GM13977 (cell line): Measurements from ENCODE around the gene GTF3A.

ENCODE experiments used
- DNase-seq: peaks from one replicate; pipeline ENCODE4 v3.0.0; 2012; ENCODE audit warnings: low spot score
- CTCF ChIP-seq: IDR thresholded peaks from 2 replicates; pipeline ENCODE4 v1.5.1; 2012; ENCODE audit warnings: mild to moderate bottlenecking, control low read depth; ENCODE audit not compliant: insufficient read depth; ENCODE audit errors: extremely low read depth, missing control alignments
- in situ Hi-C: fragments of 300-500 bp; cut with MboI; formaldehyde crosslinking; loops from one replicate; pipeline ENCODE4 v1.12.0; 2022; ENCODE audit warnings: low sequenced_read_pairs, low pct_unique_long_range_greater_than_20kb, mixed read lengths, inconsistent platforms; ENCODE audit not compliant: unreplicated experiment

The GTF3A gene

DNA sequence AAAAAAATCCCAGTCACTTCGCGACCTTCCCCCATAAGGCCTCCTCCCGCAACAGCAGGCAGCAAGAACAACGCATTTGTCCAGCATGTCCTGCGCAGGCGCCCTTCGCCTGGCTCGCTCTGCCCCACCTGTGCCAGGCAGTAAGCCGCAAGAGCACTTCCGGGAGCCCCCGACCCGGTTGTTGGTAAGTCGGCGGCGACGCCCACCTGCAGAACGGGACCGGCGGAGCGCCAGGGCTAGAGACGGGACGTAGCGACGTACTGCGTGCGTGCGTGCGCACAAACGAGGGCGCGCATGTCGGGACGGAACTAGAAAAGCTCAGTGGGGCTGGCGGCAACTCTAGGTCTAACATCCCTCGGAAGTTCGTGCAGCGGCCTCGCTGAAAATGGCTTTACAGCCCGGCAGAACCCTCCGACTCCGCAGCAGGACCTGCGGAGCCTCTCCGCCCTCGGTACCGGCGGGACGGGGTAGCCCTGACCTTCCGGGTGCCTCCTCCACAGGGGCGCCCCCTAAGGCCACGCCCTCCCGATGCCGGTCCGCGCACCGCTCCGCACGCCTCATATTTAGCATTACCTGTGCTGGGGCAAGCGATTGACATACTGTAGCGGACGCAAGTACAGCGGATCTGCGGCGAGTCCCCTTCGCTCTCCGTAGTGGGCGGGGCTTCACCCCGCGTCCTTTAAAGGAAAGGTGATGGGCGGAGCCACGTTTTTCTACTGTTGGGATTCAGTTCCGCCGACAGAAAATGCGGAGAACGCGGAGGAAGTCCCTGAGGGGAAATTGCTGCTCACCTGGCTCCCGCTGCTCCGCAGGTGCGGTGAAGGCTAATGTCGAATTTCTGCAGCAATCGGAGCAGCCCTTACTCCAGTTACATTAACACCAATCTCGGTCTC, 25.8 kb downstream of the GTF3A start, which contains the start of gene MTIF3:
Gene MTIF3, minus strand, starts transcription at position 629 of the 893 bp plus-strand sequence. CDS start 10,116 bp downstream, outside the sequence.
- TF ChIP-seq CTCF = no peak
- peak; percentile 93 for DNase-seq
- in situ Hi-C loops = no loop called here

DNA sequence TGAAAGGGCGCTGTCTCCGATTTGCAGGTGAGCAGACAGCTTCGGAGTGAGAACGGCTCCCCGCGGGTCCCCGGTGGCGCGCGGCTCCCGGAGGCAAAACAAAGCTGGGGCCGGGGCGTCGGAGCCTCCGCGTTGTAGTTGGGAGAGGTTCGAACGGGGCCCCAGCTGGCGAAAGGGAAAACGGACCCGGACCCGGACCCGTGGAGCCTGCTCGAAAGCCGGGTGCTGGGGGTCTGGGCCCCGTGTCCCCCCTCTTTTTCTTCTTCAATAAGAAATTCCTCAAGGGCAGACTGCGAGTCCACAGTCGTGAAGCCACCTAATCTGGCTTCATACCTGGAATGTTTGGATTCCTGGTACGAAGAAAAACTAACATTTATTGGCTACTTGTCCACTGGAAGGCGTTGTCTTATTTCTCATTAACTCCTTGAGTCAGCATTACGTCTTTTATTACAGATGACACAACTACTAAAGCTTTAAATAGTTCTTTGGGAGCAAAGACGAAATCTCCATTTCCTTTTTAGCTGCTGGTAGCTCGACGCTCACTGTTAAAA, 26.6 kb downstream of the GTF3A start:
- in situ Hi-C loops = no loop called here
- DNase-seq = peak; percentile 36
- TF ChIP-seq CTCF = no peak

DNA sequence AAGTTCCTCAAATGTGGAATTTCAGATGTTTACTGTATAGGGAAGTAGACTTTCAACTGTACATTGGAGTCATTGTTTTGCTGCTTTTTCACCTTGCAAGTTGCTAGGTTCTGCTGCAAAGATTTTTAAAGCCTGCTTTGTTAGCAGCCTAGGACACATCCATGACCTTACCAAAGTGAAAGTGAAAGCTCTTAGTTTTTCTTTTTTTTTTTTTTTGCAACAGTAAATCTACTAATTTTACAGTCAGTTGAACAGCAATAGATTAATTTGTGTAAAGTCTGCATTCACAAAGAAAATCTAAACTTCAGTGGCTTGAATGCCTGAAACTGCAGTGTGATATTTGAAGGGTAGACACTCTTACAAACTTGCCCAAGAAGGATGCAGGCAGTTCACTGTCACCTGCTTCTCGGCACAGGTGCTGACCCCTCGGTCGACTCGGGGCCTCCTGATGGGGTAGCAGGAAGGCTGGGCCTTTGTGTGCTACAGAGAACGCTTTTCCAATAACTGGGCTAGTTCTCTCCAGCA, 31.0 kb downstream of the GTF3A start:
- peak; percentile 45 for DNase-seq
- in situ Hi-C loops = no loop called here

DNA sequence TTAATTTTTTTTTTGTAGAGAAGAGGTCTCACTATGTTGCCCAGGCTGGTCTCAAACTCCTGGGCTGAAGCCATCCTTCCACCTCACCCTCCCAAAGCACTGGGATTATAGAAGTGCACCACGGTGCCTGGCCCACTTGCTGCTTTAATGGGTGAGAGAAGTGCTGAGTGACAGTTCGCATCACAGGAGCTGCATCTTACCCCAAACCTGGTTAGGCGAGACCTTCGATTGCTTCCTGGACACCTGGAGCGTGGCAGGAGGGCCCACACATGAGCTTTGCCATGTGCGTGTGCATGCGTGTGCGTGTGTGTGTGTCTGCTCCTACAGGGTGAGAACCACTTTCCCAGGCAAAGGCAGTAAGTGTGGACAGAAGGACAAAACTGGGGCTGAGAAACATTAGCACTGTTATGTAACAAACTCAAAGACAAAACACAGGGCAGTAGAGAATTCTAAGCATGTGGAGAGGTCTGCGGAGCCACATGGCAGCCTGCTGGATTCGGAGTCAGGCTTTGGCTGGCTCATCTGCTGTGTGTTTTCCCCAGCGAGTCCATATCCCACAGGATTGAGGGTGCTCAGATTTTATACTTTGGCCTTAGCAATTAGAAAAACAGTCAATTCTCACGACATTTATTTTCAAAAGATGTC, 37.6 kb downstream of the GTF3A start:
- TF ChIP-seq CTCF = no peak
- in situ Hi-C loops = no loop called here
- no peak for DNase-seq

More for the DNA sequence above, 31.0 kb downstream of the GTF3A start:
- TF ChIP-seq CTCF = no peak

DNA sequence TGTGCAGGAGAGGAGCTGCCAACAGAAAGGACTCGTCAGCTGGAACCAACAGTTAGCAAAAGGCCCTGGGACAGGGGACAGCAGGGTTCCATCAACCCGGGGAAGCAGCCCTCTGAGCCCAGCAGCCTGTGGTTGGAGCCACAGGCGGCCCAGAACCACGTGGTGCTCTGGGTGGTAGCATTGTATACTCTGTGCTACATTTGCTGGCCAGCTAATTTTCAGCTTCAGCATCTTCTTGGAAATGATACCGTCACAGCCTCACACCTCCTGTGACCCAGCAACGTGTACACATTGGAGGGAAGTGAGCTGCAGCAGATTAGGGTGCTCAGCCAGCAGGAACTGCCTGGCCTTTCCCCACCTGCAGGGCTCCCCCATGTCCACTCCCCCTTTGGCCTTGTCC, 39.1 kb downstream of the GTF3A start:
- in situ Hi-C loops = no loop called here
- no peak for DNase-seq

More for the DNA sequence above, 39.1 kb downstream of the GTF3A start:
- TF ChIP-seq CTCF = no peak
